Gastrocnemius medialis (tissue), 4 donors: ENCODE measurements around the gene SLC25A36. TPM values are rescaled to one million over a fixed set of nuclear protein-coding genes. Genes with fewer than 3 reads are reported as not detected.
"Not testable (repeated sequence)": the region's sequence is repeated elsewhere in the genome, so short reads cannot be mapped to it uniquely, and the experiment has no call there.

Experiments
- ATAC-seq, 2 donors: fragments of 150-250 bp; one replicate each; pipeline ENCODE4 v1.9.1; 2016
- DNase-seq, 2 donors: peaks; one replicate each; pipeline ENCODE4 v3.0.0-alpha.2; 2019
- H3K27ac ChIP-seq, 4 donors: fragments of 200-600 bp; sonication (generic); 1 replicate in 1 of 4; 2 replicates in 3 of 4; pipeline ENCODE4 v1.5.1; 2016 to 2018; ENCODE audit warnings: mild to moderate bottlenecking in 2 of 4, moderate library complexity in 1 of 4
- H3K27me3 ChIP-seq, 3 donors: fragments of 200-600 bp; sonication (generic) in 2 of 3; 1 replicate in 1 of 3; 2 replicates in 2 of 3; pipeline versions ENCODE4 v1.5.1 to v1.6.0; 2016 to 2019; ENCODE audit warnings: mild to moderate bottlenecking in 1 of 3, moderate library complexity in 1 of 3
- H3K36me3 ChIP-seq, 2 donors: fragments of 200-600 bp; sonication (generic) in 1 of 2; one replicate each; pipeline ENCODE4 v1.5.1; 2017 to 2018
- H3K4me1 ChIP-seq, 2 donors: fragments of 200-600 bp; sonication (generic) in 1 of 2; one replicate each; pipeline ENCODE4 v1.5.1; 2016 to 2017; ENCODE audit warnings: mild to moderate bottlenecking in 2 of 2
- H3K4me3 ChIP-seq, 4 donors: fragments of 200-600 bp; sonication (generic) in 3 of 4; 1 replicate in 1 of 4; 2 replicates in 3 of 4; pipeline ENCODE4 v1.5.1; 2016 to 2019; ENCODE audit warnings: mild to moderate bottlenecking in 2 of 4
- H3K9me3 ChIP-seq, 3 donors: fragments of 200-600 bp; sonication (generic) in 2 of 3; 1 replicate in 1 of 3; 2 replicates in 2 of 3; pipeline ENCODE4 v1.5.1; 2016 to 2019
- POLR2A ChIP-seq, 2 donors: fragments of 450-650 bp; IDR thresholded peaks; one replicate each; pipeline ENCODE4 v1.6.1; 2017; ENCODE audit warnings: antibody characterized with exemption in 2 of 2, mild to moderate bottlenecking in 2 of 2, moderate library complexity in 2 of 2
- in situ Hi-C, 4 donors: fragments of 200-750 bp; cut with MboI; loops; one replicate each; pipeline versions ENCODE4 v1.15.0 to v1.8.0; 2017; ENCODE audit warnings: low sequenced_read_pairs in 4 of 4
- intact Hi-C: fragments of 100-400 bp; cut with DNase I; formaldehyde crosslinking; loops from one replicate; pipeline ENCODE4 v1.15.1; 2023; ENCODE audit warnings: low total_unique reads
- total RNA-seq, 4 donors: library from RNA; depleted of rRNA; stranded (reverse); fragments of >200 nt; gene quantifications; one replicate each; pipeline versions ENCODE4 v1.1.0 to v1.2.3, GENCODE V29; 2016
- TF ChIP-seq, protein P1 (sequence below), 5 experiments: fragments of 450-650 bp in 3 of 5; fragments of 200-600 bp in 2 of 5; sonication (generic) in 2 of 5; IDR thresholded peaks in 4 of 5; conservative IDR thresholded peaks in 1 of 5; 1 replicate in 4 of 5; 2 replicates in 1 of 5; pipeline ENCODE4 v1.5.1; 2016 to 2019; ENCODE audit warnings: antibody characterized with exemption in 5 of 5, mild to moderate bottlenecking in 3 of 5, moderate library complexity in 3 of 5

SLC25A36 gene
- total RNA-seq, 4 donors from 2014 or later: 17.3 to 74.7 (median 35.0) TPM

DNA sequence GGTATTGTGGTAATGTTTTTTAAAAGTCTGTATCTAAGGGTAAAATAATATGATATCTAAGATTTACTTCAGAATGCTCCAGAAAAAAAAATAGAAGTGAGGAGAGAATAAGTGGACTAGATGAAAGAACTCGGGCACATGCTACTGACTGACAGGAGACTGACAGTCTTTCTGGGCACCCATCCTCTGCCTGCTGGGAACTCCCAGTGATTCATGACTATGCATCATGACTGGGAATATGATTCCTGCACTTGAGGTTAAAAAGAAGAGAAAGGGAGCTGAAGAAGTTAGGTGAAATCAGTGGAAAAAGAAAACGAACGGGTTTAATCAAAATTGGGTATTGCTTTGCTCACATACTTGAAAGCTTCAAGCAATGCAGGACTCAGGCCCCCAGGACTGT lies 73.8 kb downstream of the SLC25A36 start:
- TF ChIP-seq, protein P1, sequence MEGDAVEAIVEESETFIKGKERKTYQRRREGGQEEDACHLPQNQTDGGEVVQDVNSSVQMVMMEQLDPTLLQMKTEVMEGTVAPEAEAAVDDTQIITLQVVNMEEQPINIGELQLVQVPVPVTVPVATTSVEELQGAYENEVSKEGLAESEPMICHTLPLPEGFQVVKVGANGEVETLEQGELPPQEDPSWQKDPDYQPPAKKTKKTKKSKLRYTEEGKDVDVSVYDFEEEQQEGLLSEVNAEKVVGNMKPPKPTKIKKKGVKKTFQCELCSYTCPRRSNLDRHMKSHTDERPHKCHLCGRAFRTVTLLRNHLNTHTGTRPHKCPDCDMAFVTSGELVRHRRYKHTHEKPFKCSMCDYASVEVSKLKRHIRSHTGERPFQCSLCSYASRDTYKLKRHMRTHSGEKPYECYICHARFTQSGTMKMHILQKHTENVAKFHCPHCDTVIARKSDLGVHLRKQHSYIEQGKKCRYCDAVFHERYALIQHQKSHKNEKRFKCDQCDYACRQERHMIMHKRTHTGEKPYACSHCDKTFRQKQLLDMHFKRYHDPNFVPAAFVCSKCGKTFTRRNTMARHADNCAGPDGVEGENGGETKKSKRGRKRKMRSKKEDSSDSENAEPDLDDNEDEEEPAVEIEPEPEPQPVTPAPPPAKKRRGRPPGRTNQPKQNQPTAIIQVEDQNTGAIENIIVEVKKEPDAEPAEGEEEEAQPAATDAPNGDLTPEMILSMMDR (IDR thresholded peaks at IDR 0.05 in 4 of 5, conservative IDR thresholded peaks at IDR 0.05 in 1 of 5): no peak
- no peak for TF ChIP-seq POLR2A (IDR thresholded peaks at IDR 0.05)
- Histone ChIP-seq H3K9me3 (no peaks in the 10 kb centered on the region), H3K27me3 (no peaks in the 10 kb centered on the region), H3K4me3 (no peak overlapping the region), H3K36me3 (no peaks in the 10 kb centered on the region), H3K27ac (no peak overlapping the region), H3K4me1 (peaks cover 0 to 2% of the 10 kb centered on the region in 2 donors)
- no peak for DNase-seq
- in situ Hi-C loops (loop anchor here in 1 of 4 donors (10.0 kb wide), 1 partner anchor 89 kb away; no protein-coding TSS in a partner anchor), intact Hi-C loops (no loop called here)
- ATAC-seq: no peak

DNA sequence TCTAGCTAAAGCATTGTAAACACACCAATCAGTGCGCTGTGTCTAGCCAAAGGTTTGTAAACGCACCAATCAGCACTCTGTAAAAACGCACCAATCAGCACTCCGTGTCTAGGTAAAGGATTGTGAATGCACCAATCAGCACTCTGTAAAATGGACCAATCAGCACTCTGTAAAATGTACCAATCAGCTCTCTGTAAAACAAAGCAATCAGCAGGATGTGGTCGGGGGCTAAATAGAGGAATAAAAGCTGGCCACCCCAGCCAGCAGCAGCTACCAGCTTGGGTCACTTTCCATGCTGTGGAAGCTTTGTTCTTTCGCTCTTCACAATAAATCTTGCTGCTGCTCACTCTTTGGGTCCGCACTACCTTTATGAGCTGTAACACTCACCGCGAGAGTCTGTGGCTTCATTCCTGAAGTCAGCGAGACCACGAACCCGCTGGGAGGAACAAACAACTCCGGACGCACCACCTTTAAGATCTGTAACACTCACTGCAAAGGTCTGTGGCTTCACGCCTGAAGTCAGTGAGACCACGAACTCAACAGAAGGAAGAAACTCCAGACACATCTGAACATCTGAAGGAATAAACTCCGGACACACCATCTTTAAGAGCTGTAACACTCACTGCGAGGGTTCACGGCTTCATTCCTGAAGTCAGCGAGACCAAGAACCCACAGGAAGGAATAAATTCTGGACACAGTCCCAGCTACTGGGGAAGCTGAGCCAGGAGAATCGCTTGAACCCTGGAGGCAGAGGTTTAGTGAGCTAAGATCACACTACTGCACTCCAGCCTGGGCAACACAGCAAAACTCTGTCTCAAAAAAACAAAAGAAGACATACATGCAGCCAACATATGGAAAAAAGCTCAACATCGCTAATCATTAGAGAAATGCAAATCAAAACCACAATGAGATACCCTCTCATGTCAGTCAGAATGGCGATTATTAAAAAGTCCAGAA lies 76.0 kb downstream of the SLC25A36 start:
- intact Hi-C loops, H3K9me3 ChIP-seq, H3K27ac ChIP-seq, ATAC-seq, H3K36me3 ChIP-seq, H3K4me3 ChIP-seq, H3K27me3 ChIP-seq, H3K4me1 ChIP-seq, DNase-seq: not testable (repeated sequence)
- in situ Hi-C loops: loop anchor here in 1 of 4 donors (10.0 kb wide), 1 partner anchor 87 kb away; no protein-coding TSS in a partner anchor

GRCh38 chr3:141019244-141019643 lies 77.6 kb downstream of the SLC25A36 start:
- intact Hi-C loops (no loop called here), in situ Hi-C loops (loop anchor here in 1 of 4 donors (10.0 kb wide), 1 partner anchor 86 kb away; no protein-coding TSS in a partner anchor)
- Histone ChIP-seq H3K9me3 (no peaks in the 10 kb centered on the region), H3K4me3 (no peak overlapping the region), H3K27ac (no peak overlapping the region), H3K36me3 (no peaks in the 10 kb centered on the region), H3K4me1 (no peaks in the 10 kb centered on the region), H3K27me3 (no peaks in the 10 kb centered on the region)
- no peak for ATAC-seq
- TF ChIP-seq, protein P1 (IDR thresholded peaks at IDR 0.05 in 4 of 5, conservative IDR thresholded peaks at IDR 0.05 in 1 of 5): no peak
- TF ChIP-seq POLR2A (IDR thresholded peaks at IDR 0.05): no peak
- no peak for DNase-seq

GRCh38 chr3:141020143-141020830 lies 78.7 kb downstream of the SLC25A36 start:
- ATAC-seq: no peak
- Histone ChIP-seq H3K27me3 (no peaks in the 10 kb centered on the region), H3K27ac (no peak overlapping the region), H3K4me3 (no peak overlapping the region), H3K36me3 (no peaks in the 10 kb centered on the region), H3K9me3 (no peaks in the 10 kb centered on the region), H3K4me1 (no peaks in the 10 kb centered on the region)
- in situ Hi-C loops (no loop called here), intact Hi-C loops (no loop called here)
- TF ChIP-seq, protein P1 (IDR thresholded peaks at IDR 0.05 in 4 of 5, conservative IDR thresholded peaks at IDR 0.05 in 1 of 5): no peak
- TF ChIP-seq POLR2A (IDR thresholded peaks at IDR 0.05): no peak
- no peak for DNase-seq

DNA sequence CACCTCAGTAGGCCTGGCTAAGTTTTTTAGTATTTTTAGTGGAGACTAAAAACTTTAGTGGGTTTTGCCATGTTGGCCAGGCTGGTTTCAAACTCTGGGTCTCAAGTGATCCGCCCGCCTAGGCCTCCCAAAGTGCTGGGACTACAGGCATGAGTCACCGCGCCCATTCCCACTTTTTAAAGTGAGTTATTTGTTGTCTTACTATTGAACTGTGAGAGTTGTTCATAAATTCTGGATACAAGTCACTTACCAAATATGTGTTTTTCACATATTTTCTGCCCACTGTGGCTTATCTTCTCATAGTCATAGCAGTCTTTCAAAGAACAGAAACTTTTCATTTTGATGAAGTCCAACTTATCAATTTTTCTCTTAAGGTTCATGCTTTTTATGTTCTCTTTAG lies 79.6 kb downstream of the SLC25A36 start:
- TF ChIP-seq POLR2A (IDR thresholded peaks at IDR 0.05): no peak
- TF ChIP-seq, protein P1 (IDR thresholded peaks at IDR 0.05 in 4 of 5, conservative IDR thresholded peaks at IDR 0.05 in 1 of 5): no peak
- no peak overlapping the region for H3K4me3 ChIP-seq
- intact Hi-C loops (no loop called here), in situ Hi-C loops (no loop called here)
- no peaks in the 10 kb centered on the region for H3K4me1 ChIP-seq
- no peaks in the 10 kb centered on the region for H3K9me3 ChIP-seq
- ATAC-seq (no peak), DNase-seq (no peak)
- no peaks in the 10 kb centered on the region for H3K36me3 ChIP-seq
- no peak overlapping the region for H3K27ac ChIP-seq
- no peaks in the 10 kb centered on the region for H3K27me3 ChIP-seq
